HepG2 (cell line): ENCODE measurements around the gene EOLA2. TPM values are rescaled to one million over a fixed set of nuclear protein-coding genes. Genes with fewer than 3 reads are reported as not detected.

Experiments
- ATAC-seq: fragments of 200-7000 bp; cut with Tn5 transposase; 3 replicates; pipeline ENCODE4 v1.9.1; 2020; ENCODE audit warnings: mild to moderate bottlenecking, moderate library complexity
- BruUV-seq: library from RNA; stranded (reverse); fragments of 400-500 nt; replicated peaks from 2 replicates; lab custom pipeline; 2021; lab: Mats Ljungman, UMichigan
- CTCF ChIA-PET: fragments of 300-600 bp; formaldehyde crosslinking; extraction: SDS; loops from one replicate; lab custom pipeline; 2021; ENCODE audit warnings: low total read pairs, inconsistent platforms, low intra/inter-chr PET ratio; lab: Yijun Ruan, JAX
- POLR2A ChIA-PET: fragments of 350-600 bp; sonication (Branson Sonifier 250); formaldehyde crosslinking; loops from one replicate; lab custom pipeline; 2020; ENCODE audit warnings: antibody characterized with exemption, inconsistent platforms; lab: Yijun Ruan, JAX
- DNase-seq: peaks from one replicate; pipeline ENCODE4 v3.0.0-alpha.2; 2015; ENCODE audit warnings: low spot score
- FAIRE-seq: peaks from 3 replicates; lab custom pipeline; 2011; peaks lifted over from hg19 to GRCh38; lab: Jason Lieb, UNC
- H2AFZ ChIP-seq: one replicate; pipeline ENCODE4 v1.6.1; 2011; ENCODE audit warnings: low read length, inconsistent platforms
- H3K27ac ChIP-seq: fragments of 300-600 bp; 3 replicates; pipeline ENCODE4 v1.8.0; 2011; ENCODE audit warnings: mixed run types, mild to moderate bottlenecking, mixed read lengths, low read length, inconsistent platforms; ENCODE audit not compliant: insufficient read depth; ENCODE audit errors: extremely low read length
- H3K27me3 ChIP-seq, 2 experiments: fragments of 200-600 bp in 1 of 2; 2 replicates in 1 of 2; 3 replicates in 1 of 2; pipeline versions ENCODE4 v1.6.0 to v1.8.0; 2011; ENCODE audit warnings: low read length in 2 of 2, mild to moderate bottlenecking in 2 of 2, moderate library complexity in 2 of 2, inconsistent platforms in 1 of 2; ENCODE audit not compliant: insufficient read depth in 2 of 2, control insufficient read depth in 1 of 2
- H3K36me3 ChIP-seq, 2 experiments: fragments of 200-600 bp in 1 of 2; replicated peaks in 1 of 2; 2 replicates in 1 of 2; 3 replicates in 1 of 2; pipeline versions ENCODE4 v1.5.1 to v1.8.0; 2011; ENCODE audit warnings: low read length in 2 of 2, inconsistent platforms in 1 of 2; ENCODE audit not compliant: insufficient read depth in 2 of 2, control insufficient read depth in 1 of 2
- H3K4me1 ChIP-seq: 2 replicates; pipeline ENCODE4 v1.5.1; 2012; ENCODE audit warnings: low read length, inconsistent platforms; ENCODE audit not compliant: insufficient read depth
- H3K4me2 ChIP-seq: 2 replicates; pipeline ENCODE4 v1.6.0; 2011; ENCODE audit warnings: low read depth, low read length, inconsistent platforms
- H3K4me3 ChIP-seq, 3 experiments: fragments of 200-600 bp in 1 of 3; sonication (generic), shearing (Covaris generic) in 1 of 3; replicated peaks in 1 of 3; 2 replicates each; pipeline ENCODE4 v1.5.1; 2011 to 2016; ENCODE audit warnings: low read length in 3 of 3, inconsistent platforms in 2 of 3, low read depth in 2 of 3, mild to moderate bottlenecking in 2 of 3, control low read depth in 1 of 3, mixed read lengths in 1 of 3; ENCODE audit not compliant: insufficient read depth in 1 of 3
- H3K79me2 ChIP-seq: one replicate; pipeline ENCODE4 v1.6.1; 2011; ENCODE audit warnings: low read length, inconsistent platforms; ENCODE audit not compliant: insufficient read depth
- H3K9ac ChIP-seq: 2 replicates; pipeline ENCODE4 v1.6.0; 2011; ENCODE audit warnings: mild to moderate bottlenecking, low read depth, low read length, inconsistent platforms; ENCODE audit not compliant: insufficient read depth
- H3K9me3 ChIP-seq: 2 replicates; pipeline ENCODE4 v1.5.1; 2012; ENCODE audit warnings: mild to moderate bottlenecking, low read length
- H4K20me1 ChIP-seq: 2 replicates; pipeline ENCODE4 v1.6.0; 2011; ENCODE audit warnings: inconsistent platforms, mild to moderate bottlenecking, low read length, moderate library complexity; ENCODE audit not compliant: insufficient read depth
- GATA4 ChIP-seq: sonication (generic); IDR thresholded peaks from 2 replicates; pipeline ENCODE4 v1.6.1; 2016; ENCODE audit warnings: antibody characterized with exemption, low read depth, borderline replicate concordance
- HDAC1 ChIP-seq: sonication (generic); formaldehyde crosslinking; IDR thresholded peaks from 2 replicates; pipeline ENCODE4 v1.5.1; 2020; ENCODE audit warnings: mild to moderate bottlenecking, missing genetic modification reagents
- MATR3 ChIP-seq: sonication (generic); formaldehyde crosslinking; IDR thresholded peaks from 2 replicates; pipeline ENCODE4 v1.4.0; 2020; ENCODE audit warnings: missing genetic modification reagents
- NFIC ChIP-seq: IDR thresholded peaks from 2 replicates; pipeline ENCODE4 v1.6.1; 2012; ENCODE audit warnings: mild to moderate bottlenecking, low read length, inconsistent platforms
- NFYC ChIP-seq: IDR thresholded peaks from 2 replicates; pipeline ENCODE4 v1.6.1; 2016; ENCODE audit warnings: missing genetic modification reagents, missing compliant biosample characterization
- PCBP2 ChIP-seq: fragments of 200-400 bp; formaldehyde crosslinking; optimal IDR thresholded peaks from 2 replicates; pipeline ENCODE3; 2018; ENCODE audit warnings: low read length, low read depth; ENCODE audit not compliant: poor library complexity, severe bottlenecking
- RELA ChIP-seq: sonication (generic); formaldehyde crosslinking; IDR thresholded peaks from 2 replicates; pipeline ENCODE4 v1.4.0; 2020; ENCODE audit warnings: missing genetic modification reagents
- SIX1 ChIP-seq: sonication (generic); formaldehyde crosslinking; IDR thresholded peaks from 2 replicates; pipeline ENCODE4 v1.4.0; 2020; ENCODE audit warnings: missing genetic modification reagents, borderline replicate concordance
- U2AF1 ChIP-seq: fragments of 200-400 bp; formaldehyde crosslinking; optimal IDR thresholded peaks from 2 replicates; pipeline ENCODE3; 2017; ENCODE audit warnings: mild to moderate bottlenecking, low read depth, low read length
- ZBTB3 ChIP-seq: sonication (generic); formaldehyde crosslinking; IDR thresholded peaks from 2 replicates; pipeline ENCODE4 v1.4.0; 2020; ENCODE audit warnings: low read depth, mild to moderate bottlenecking, moderate library complexity, missing genetic modification reagents, borderline replicate concordance
- ZMYM4 ChIP-seq: sonication (generic); formaldehyde crosslinking; IDR thresholded peaks from 2 replicates; pipeline ENCODE4 v1.8.1; 2023; ENCODE audit warnings: mild to moderate bottlenecking, missing genetic modification reagents
- ZNF256 ChIP-seq: sonication (generic); formaldehyde crosslinking; conservative IDR thresholded peaks from 2 replicates; pipeline ENCODE4 v1.4.0; 2020; ENCODE audit warnings: missing genetic modification reagents
- ZNF263 ChIP-seq: sonication (generic); formaldehyde crosslinking; IDR thresholded peaks from 2 replicates; pipeline ENCODE4 v1.4.0; 2020; ENCODE audit warnings: missing genetic modification reagents
- ZNF3 ChIP-seq: IDR thresholded peaks from 2 replicates; pipeline ENCODE4 v1.7.0; 2017; ENCODE audit warnings: inconsistent platforms
- ZNF629 ChIP-seq: sonication (generic); formaldehyde crosslinking; conservative IDR thresholded peaks from 2 replicates; pipeline ENCODE4 v1.5.0; 2020; ENCODE audit warnings: missing genetic modification reagents
- ZNF782 ChIP-seq: sonication (generic); formaldehyde crosslinking; IDR thresholded peaks from 2 replicates; pipeline ENCODE4 v1.4.0; 2020; ENCODE audit warnings: missing genetic modification reagents, mild to moderate bottlenecking, borderline replicate concordance
- WGBS: methylation state at CpG from one replicate; pipeline ENCODE4 v1.1.6; 2017; ENCODE audit warnings: low lambda C conversion rate; 5-methylcytosine and 5-hydroxymethylcytosine counted together
- in situ Hi-C: cut with HindIII; loops from 2 replicates; pipeline ENCODE4 v1.10.0; 2017; ENCODE audit warnings: low pct_unique_long_range_greater_than_20kb; ENCODE audit not compliant: extremely low pct_ligation_motif_present
- intact Hi-C: fragments of 100-400 bp; cut with micrococcal nuclease; formaldehyde crosslinking; loops from one replicate; pipeline ENCODE4 v1.10.0; 2022; ENCODE audit not compliant: unreplicated experiment
- polyA plus RNA-seq, 8 experiments: library from polyadenylated mRNA; depleted of rRNA in 3 of 8; stranded (reverse) in 7 of 8; unstranded in 1 of 8; fragments of >200 nt; fragmentation: Illumina TruSeq in 4 of 8; extraction: Trizol in 4 of 8; gene quantifications; 2 replicates each; pipeline versions ENCODE4 v1.2.1 to v1.2.3, GENCODE V29; 2011 to 2016; ENCODE audit warnings: low read depth in 4 of 8, missing spikeins in 1 of 8, mixed read lengths in 1 of 8; ENCODE audit not compliant: insufficient read depth in 1 of 8
- total RNA-seq, 5 experiments: library from RNA; depleted of rRNA; stranded (reverse); fragments of >200 nt; fragmentation: Illumina TruSeq; extraction: Trizol; gene quantifications; 2 replicates each; pipeline ENCODE4 v1.2.3, GENCODE V29; 2016; ENCODE audit warnings: low read depth in 1 of 5
- TF ChIP-seq, protein P1 (sequence below): sonication (generic); formaldehyde crosslinking; IDR thresholded peaks from 2 replicates; pipeline ENCODE4 v1.5.0; 2020; ENCODE audit warnings: missing genetic modification reagents
- TF ChIP-seq, protein P2 (sequence below): sonication (generic); formaldehyde crosslinking; IDR thresholded peaks from 2 replicates; pipeline ENCODE4 v1.5.0; 2020; ENCODE audit warnings: missing genetic modification reagents
- TF ChIP-seq, protein P3 (sequence below): sonication (generic); formaldehyde crosslinking; IDR thresholded peaks from 2 replicates; pipeline ENCODE4 v1.4.0; 2020; ENCODE audit warnings: missing genetic modification reagents
- TF ChIP-seq, protein P4 (sequence below): IDR thresholded peaks from 2 replicates; pipeline ENCODE4 v1.6.1; 2016; ENCODE audit warnings: missing genetic modification reagents, missing compliant biosample characterization

Gene EOLA2
- total and polyA plus RNA-seq, 2 of the 13 experiments (the other 11 are each of a cell fraction or from before 2014, with no cell fraction given), result 20.4 to 22.0 TPM

DNA sequence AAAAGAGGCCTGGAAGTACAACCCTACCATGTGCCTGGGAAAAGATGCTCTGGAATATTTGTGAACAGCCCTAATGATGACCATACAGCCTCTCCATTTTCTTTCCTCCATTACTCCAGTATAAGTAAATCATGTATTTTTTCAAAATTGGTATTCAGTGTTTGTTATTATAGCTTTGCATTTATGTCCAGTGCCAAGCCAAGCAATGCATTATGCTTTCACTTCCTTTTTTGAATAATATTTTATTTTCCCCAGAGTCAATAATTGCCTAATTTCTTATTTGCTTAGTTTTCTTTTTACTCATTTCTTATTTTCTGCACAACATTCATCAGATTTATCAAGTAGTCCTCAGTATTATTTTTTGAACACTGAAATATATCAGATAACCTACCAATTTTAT is 49.3 kb upstream of the EOLA2 start:
- H3K4me2 ChIP-seq, result no peak overlapping the region
- DNase-seq, result no peak
- H3K27ac ChIP-seq, result no peak overlapping the region
- no peaks in the 10 kb centered on the region for H3K79me2 ChIP-seq
- no peak overlapping the region for H3K9ac ChIP-seq
- no TSS peak for BruUV-seq
- H3K27me3 ChIP-seq, result no peaks in the 10 kb centered on the region
- H3K4me1 ChIP-seq, result no peaks in the 10 kb centered on the region
- H3K4me3 ChIP-seq, result no peak overlapping the region
- H4K20me1 ChIP-seq, result no peaks in the 10 kb centered on the region
- H3K9me3 ChIP-seq, result no peaks in the 10 kb centered on the region
- POLR2A ChIA-PET, result no interaction called here
- no peak for TF ChIP-seq HDAC1
- TF ChIP-seq ZMYM4 (CRISPR knock-in tag), result no peak
- no peak for TF ChIP-seq NFYC
- TF ChIP-seq ZNF3, result no peak
- no peak for TF ChIP-seq GATA4
- no peak for TF ChIP-seq U2AF1
- TF ChIP-seq SIX1, result no peak
- TF ChIP-seq, all 625 proteins: peak for 0
- no peaks in the 10 kb centered on the region for H3K36me3 ChIP-seq
- no peak for ATAC-seq
- intact Hi-C loops, result no loop called here
- no peak overlapping the region for H2AFZ ChIP-seq
- CTCF ChIA-PET, result no interaction called here
- in situ Hi-C loops, result no loop called here
- FAIRE-seq, result no peak

DNA sequence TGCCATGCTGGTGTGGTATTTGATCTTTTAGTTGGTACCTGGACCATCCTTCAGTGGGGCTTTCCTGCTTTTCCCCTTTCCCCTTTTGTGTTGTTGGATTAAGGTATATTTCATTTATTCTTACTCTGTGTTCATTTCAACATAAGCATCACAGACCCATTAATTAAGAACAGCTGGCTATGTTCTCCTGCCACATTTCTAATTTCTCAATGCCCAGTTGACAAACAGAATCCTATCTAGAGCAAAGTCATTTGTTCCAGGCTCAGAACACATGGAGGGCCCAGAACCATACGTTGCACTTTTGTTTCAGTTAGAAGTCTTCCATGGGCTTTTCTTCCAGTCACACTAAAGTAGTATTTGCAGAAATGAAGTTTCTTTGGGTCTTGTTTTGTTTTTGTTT is 46.1 kb upstream of the EOLA2 start:
- Histone ChIP-seq H3K36me3 (no peaks in the 10 kb centered on the region), H2AFZ (no peak overlapping the region), H3K4me2 (no peak overlapping the region), H3K9me3 (no peaks in the 10 kb centered on the region), H3K27me3 (no peaks in the 10 kb centered on the region), H4K20me1 (no peaks in the 10 kb centered on the region), H3K79me2 (no peaks in the 10 kb centered on the region), H3K4me1 (no peaks in the 10 kb centered on the region), H3K9ac (no peak overlapping the region), H3K4me3 (no peak overlapping the region), H3K27ac (no peak overlapping the region)
- intact Hi-C loops, result no loop called here
- 86% methylated on average over 1 of the region's 1 CpG for whole genome bisulfite sequencing
- no peak for DNase-seq
- ChIA-PET POLR2A (no interaction called here), CTCF (no interaction called here)
- in situ Hi-C loops, result no loop called here
- no TSS peak for BruUV-seq
- ATAC-seq, result no peak
- no peak for FAIRE-seq
- TF ChIP-seq, protein P1, sequence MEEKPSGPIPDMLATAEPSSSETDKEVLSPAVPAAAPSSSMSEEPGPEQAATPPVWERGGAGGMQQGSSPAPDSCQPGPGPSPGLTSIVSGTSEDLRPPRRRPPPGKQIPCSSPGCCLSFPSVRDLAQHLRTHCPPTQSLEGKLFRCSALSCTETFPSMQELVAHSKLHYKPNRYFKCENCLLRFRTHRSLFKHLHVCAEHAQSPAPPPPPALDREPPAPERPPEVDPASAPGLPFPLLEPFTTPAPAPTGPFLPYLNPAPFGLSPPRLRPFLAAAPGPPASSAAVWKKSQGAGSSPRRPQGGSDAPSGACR (CRISPR knock-in tag), result no peak
- TF ChIP-seq, protein P2, sequence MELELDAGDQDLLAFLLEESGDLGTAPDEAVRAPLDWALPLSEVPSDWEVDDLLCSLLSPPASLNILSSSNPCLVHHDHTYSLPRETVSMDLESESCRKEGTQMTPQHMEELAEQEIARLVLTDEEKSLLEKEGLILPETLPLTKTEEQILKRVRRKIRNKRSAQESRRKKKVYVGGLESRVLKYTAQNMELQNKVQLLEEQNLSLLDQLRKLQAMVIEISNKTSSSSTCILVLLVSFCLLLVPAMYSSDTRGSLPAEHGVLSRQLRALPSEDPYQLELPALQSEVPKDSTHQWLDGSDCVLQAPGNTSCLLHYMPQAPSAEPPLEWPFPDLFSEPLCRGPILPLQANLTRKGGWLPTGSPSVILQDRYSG (CRISPR knock-in tag), result no peak
- TF ChIP-seq RELA, result no peak
- no peak for TF ChIP-seq NFIC
- no peak for TF ChIP-seq ZNF263 (CRISPR knock-in tag)
- TF ChIP-seq ZBTB3, result no peak
- no peak for TF ChIP-seq ZNF782 (CRISPR knock-in tag)
- TF ChIP-seq, protein P3, sequence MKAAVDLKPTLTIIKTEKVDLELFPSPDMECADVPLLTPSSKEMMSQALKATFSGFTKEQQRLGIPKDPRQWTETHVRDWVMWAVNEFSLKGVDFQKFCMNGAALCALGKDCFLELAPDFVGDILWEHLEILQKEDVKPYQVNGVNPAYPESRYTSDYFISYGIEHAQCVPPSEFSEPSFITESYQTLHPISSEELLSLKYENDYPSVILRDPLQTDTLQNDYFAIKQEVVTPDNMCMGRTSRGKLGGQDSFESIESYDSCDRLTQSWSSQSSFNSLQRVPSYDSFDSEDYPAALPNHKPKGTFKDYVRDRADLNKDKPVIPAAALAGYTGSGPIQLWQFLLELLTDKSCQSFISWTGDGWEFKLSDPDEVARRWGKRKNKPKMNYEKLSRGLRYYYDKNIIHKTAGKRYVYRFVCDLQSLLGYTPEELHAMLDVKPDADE (CRISPR knock-in tag), result no peak
- TF ChIP-seq, protein P4, sequence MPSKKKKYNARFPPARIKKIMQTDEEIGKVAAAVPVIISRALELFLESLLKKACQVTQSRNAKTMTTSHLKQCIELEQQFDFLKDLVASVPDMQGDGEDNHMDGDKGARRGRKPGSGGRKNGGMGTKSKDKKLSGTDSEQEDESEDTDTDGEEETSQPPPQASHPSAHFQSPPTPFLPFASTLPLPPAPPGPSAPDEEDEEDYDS, result no peak
- no peak for TF ChIP-seq ZNF256 (CRISPR knock-in tag)
- no peak for TF ChIP-seq PCBP2
- TF ChIP-seq MATR3 (CRISPR knock-in tag), result no peak
- no peak for TF ChIP-seq ZNF629 (CRISPR knock-in tag)
